Activated T-helper 9 cell treated with anti-CD3 and anti-CD28 coated beads, Interleukin-2, amount 50 U/mL, for 16 hours (primary cell): ENCODE data around the gene NDUFB4.

Source experiments
- DNase-seq: peaks from one replicate; pipeline ENCODE4 v3.0.0-alpha.2; 2020; ENCODE audit warnings: low read depth

The NDUFB4 gene

GRCh38 chr3:120596116-120596852, at the start of gene NDUFB4:
TSS of gene NDUFB4 (plus strand) at chr3:120596336. CDS start at chr3:120596360, 24 bp downstream.
- peak; percentile 94 for DNase-seq

- no peak for DNase-seq
These were observed 45.6 kb upstream of the NDUFB4 start for GRCh38 chr3:120550546-120550945.

GRCh38 chr3:120552184-120553172, 43.7 kb upstream of the NDUFB4 start:
- no peak for DNase-seq

GRCh38 chr3:120554812-120555606, 41.1 kb upstream of the NDUFB4 start:
- no peak for DNase-seq

GRCh38 chr3:120555657-120556509, 40.3 kb upstream of the NDUFB4 start:
- DNase-seq: no peak

GRCh38 chr3:120557115-120557514, 39.0 kb upstream of the NDUFB4 start:
- no peak for DNase-seq

- peak; percentile 78 for DNase-seq
These were observed 37.3 kb upstream of the NDUFB4 start for GRCh38 chr3:120558771-120559241.

GRCh38 chr3:120559242-120560061, 36.7 kb upstream of the NDUFB4 start:
- DNase-seq: no peak

GRCh38 chr3:120560304-120561250, 35.6 kb upstream of the NDUFB4 start:
- DNase-seq: no peak

GRCh38 chr3:120561251-120562045, 34.7 kb upstream of the NDUFB4 start:
- DNase-seq: peak; percentile 47

- no peak for DNase-seq
These were observed 32.6 kb upstream of the NDUFB4 start for GRCh38 chr3:120563356-120564022.

GRCh38 chr3:120566243-120566975, 29.7 kb upstream of the NDUFB4 start:
- no peak for DNase-seq

- no peak for DNase-seq
These were observed 28.6 kb upstream of the NDUFB4 start for GRCh38 chr3:120567370-120568201.

- no peak for DNase-seq
These were observed 28.0 kb upstream of the NDUFB4 start for GRCh38 chr3:120568202-120568531.

- no peak for DNase-seq
These were observed 27.5 kb upstream of the NDUFB4 start for GRCh38 chr3:120568598-120568997.
